GM18858 (cell line): ENCODE results near the gene NFIC.
"Not testable (repeated sequence)": the region's sequence is repeated elsewhere in the genome, so short reads cannot be mapped to it uniquely, and the experiment has no call there.

Experiments used
- ATAC-seq: cut with Tn5 transposase; IDR thresholded peaks from one replicate; pipeline ENCODE4 v1.9.1; 2021; ENCODE audit not compliant: unreplicated experiment

The NFIC gene

DNA sequence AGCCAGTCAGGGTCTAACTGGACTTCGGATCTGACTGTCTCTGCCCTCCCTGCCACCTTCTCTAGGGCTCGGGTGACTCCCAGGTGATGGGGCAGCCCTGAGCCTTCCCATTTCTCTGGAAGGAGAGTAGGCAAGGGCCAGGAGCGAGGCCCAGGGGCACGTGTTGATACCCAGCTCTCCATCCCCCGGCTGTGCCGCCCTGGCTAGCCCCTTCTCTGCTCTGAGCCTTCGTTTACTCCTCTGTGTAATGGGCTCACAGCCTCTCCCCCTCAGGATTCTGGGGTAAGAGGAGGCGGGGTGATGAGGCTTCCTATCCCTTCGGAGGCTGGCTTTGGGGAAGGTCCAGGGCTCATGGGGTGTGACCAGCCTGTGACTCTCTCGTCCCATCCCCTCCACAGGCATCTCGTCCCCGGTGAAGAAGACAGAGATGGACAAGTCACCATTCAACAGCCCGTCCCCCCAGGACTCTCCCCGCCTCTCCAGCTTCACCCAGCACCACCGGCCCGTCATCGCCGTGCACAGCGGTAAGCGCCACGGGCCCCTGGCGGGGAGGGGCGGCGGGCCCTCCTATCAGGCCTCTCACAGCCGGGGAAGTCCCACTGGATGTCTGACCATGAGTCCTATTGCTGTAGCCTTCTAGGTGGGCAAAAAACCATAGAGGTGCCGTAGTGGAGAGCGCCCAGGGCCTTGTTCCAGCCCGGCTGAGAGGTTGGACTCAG is 82.4 kb downstream of the NFIC start:
- ATAC-seq = no peak

DNA sequence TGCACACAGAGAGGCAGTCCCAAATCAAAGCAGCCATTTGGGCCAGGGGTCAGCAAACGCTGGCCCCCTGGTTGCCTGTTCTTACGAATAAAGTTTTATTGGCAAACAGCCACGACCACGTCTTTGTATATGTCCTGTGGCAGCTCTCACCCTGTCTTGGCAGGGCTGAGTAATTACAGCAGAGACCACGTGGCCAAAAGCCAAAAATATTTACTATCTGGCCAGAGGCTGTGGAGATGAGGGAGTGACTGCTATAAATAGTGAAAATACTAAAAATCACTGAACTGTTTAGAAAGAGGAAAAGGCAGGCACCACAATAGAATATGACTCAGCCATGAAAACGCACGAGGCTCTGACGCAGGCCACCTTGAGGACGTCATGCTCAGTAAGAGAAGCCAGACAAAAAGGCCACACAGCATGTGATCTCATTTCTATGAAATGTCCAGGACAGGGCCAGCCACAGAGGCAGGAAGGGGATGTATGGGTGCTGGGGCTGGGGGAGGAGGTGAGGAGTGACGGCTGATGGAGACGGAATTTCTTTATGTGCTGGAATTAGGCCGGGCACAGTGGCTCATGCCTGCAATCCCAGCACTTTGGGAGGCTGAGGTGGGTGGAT is 84.5 kb downstream of the NFIC start:
- ATAC-seq = no peak

DNA sequence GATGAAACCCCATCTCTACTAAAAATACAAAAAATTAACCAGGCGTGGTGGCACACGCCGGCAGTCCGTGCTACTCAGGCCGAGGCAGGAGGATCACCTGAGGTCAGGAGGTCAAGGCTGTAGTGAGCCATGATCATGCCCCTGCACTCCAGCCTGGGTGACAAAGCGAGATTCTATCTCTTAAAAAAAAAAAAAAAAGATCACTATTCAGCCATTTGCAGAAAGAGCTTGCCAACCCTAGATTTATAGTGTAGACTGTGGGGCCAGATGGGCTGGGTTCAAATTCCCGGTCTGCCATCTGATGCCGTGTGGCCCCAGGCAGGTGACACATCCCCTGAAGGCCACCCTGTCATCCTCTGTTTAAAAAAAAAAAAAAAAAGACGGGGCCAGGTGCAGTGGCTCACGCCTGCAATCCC is 85.1 kb downstream of the NFIC start:
- ATAC-seq = no peak

DNA sequence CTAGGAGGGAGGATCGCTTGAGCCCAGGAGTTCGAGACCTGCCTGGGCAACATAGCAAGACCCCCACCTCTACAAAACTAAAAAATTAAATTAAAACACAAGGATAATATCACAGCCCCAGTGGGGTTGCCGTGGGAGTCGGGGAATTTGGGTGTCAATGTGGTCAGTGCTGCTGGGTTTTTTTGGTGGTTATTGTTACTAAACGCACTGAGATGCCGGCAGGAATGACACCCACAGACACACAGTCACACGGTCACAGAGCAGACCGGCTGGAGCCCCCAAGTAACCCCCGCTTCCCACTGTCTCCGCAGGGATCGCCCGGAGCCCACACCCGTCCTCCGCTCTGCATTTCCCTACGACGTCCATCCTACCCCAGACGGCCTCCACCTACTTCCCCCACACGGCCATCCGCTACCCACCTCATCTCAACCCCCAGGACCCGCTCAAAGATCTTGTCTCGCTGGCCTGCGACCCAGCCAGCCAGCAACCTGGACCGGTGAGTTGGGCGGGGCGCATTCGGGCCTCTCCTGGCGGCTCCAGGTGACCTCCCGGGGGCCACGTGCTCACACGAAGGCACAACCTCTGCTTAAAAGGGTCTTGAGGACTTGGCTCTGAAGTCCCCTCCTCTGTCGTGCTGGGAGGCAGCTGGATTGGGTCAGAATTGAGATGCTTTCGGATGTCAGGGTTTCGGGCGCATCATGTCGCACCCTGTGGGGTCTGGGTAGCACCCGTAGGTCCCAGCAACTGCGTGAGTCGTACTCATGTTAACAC is 86.0 kb downstream of the NFIC start:
- ATAC-seq = no peak

DNA sequence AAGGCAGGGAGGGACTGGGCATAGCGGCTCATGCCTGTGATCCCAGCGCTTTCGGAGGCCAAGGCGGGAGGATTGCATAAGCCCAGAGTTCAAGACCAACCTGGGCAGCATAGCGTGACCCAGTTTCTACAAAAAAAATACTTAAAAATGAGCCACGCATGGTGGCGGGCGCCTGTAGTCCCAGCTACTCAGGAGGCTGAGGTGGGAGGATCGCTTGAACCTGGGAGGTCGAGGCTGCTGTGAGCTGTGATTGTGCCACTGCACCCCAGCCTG is 86.5 kb downstream of the NFIC start:
- not testable (repeated sequence) for ATAC-seq

DNA sequence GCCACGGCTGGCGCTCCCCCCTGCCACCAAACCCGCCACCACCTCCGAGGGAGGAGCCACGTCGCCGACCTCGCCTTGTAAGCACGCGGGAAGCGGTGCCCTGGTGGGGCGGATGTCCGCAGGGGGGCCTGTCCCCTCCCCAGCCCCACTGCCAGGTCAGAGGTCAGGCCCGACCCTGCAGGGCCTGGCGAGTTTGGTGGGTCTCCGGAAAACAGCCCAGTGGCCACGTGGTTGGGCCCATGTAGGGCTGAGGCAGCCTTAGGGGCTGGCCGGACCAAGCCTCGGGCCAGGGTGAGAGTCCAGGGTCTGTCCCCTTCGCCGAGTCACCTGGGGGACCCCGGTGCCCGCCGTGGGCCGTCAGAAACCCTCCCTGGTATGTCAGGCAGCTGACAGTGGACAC is 87.5 kb downstream of the NFIC start:
- ATAC-seq = no peak

DNA sequence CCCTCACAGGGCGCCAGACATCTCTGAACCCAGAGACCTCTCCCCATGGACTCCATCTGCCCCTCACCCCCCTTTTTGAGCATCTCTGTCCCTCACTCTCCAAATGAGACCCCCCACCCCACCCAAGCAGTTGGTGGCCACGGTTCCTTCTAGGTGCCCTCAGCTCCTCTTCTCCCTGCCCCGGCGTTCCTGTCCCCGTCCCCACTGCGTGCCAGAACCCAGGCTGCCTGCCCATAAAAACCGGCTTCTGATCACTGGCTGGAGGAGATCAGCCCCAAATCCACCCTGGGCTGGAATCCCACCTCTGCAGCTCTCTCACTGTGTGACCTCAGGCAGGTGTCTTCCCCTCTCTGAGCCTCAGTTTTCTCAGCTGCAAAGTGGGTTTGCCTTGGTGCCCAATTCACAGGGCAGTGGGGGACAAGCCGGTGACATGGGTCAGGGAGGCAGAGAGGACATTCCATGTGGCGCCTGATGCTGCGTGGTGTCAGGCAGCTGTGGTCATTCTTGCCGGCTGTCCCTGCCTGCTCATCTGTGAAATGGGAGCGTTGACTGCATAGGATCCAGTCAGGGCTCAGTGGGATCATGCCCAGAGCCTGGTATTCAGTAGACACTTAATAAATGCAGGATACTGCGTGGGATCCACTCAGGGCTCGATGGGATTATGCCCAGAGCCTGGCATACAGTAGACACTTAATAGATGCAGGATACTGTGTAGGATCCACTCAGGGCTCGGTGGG is 88.4 kb downstream of the NFIC start:
- no peak for ATAC-seq

DNA sequence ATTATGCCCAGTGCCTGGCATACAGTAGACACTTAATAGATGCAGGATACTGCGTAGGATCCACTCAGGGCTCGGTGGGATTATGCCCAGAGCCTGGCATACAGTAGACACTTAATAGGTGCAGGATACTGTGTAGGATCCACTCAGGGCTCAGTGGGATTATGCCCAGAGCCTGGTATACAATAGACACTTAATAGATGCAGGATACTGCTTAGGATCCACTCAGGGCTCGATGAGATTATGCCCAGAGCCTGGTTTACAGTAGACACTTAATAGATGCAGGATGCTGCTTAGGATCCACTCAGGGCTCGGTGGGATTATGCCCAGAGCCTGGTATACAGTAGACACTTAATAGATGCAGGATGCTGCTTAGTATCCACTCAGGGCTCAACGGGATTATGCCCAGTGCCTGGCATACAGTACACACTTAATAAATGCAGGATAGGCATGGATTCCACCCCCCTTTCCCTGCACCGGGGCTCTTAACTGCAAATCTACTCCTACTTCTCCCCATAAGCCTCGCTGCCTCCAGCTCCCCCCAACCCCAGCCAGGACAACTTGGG is 89.1 kb downstream of the NFIC start:
- no peak for ATAC-seq

DNA sequence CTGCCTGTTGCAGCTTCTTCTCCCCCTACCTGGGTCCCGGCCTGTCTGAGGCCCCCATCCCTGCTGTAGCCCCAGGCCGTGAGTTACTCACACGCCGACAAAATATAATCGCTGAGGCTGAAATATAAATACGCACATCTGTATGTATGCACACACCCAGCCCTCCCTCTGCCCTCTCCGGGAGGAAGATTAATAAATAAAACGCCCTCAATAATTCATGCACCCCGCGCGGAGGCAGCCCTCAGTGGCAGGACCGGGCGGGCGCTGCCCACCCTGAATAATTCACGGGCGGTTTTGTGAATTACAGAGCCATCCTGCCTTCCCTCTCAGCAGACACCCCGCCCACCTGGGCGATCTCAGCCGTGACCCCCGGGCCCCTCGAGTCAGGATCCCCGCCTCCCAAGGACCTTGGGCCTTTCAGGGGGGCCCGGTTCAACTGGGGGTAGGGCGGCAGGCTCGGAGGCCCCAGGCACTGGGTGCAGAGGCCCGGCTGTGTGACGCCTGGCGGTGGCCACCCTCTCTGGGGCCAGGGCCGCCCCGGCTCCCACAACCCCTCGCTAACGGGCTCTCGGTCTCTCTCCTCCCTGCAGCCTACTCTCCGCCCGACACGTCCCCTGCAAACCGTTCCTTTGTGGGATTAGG is 89.7 kb downstream of the NFIC start:
- ATAC-seq = no peak

DNA sequence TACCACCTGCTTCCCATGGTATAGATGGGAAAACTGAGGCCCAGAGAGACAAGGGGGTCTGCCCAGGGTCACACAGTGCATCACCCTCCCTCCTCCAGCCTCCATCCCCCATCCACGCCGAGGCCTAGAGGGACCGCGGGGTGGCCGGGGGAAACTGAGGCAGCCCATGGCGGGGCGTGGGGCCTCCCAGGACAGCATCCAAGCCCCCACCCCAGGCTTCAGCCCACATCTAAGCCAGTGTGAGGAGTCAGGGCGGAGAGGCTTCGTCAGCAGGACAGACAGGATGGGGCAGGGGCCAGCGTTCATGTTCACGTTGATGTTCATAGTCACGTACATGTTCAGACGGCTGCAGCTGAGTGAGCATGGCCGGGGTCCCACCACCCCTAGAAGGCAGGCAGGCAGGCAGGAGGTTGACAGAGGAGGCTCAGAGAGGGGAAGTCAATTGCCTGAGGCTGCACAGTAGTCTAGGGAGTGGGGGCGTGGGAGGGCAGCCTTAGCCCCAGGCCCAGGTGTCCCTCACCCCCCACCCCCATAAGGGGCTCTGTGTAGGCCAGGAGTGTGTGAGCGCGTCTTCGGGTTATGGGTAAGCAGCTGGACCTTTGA is 90.6 kb downstream of the NFIC start:
- ATAC-seq = no peak

DNA sequence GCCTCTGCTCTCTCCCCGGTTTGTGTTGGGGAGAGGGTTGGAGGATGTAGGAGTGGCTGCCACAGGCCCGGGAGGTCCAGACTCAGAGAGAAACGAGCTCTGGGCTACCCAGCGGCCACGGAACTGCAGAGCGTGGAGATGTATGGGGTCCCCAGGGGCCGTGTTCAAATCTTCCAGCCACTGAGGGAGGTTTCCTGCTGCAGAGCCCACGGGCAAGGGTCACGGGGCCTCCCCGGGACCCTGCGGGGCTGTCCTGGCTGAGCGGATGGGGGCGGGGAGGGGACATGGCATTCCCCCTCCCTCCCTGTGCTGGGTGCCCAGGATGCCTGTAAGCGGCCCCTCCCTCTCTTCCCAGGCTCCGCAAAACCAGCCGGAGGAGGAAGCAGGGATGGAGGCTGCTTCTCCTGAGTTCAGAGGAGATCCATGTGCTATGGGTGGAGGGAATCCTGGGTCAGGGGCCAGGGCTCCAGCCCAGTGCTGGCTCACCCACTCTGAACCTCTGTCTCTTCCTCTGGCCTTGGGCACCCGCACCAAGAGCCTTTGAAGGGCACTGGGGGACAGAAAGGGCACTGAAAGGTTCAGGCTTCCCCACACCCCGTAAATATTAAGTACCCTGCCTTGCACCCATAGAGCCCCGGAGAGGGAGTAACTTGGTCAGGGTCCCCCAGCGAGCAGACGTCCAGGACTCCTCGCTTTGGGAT is 91.3 kb downstream of the NFIC start:
- ATAC-seq = no peak

DNA sequence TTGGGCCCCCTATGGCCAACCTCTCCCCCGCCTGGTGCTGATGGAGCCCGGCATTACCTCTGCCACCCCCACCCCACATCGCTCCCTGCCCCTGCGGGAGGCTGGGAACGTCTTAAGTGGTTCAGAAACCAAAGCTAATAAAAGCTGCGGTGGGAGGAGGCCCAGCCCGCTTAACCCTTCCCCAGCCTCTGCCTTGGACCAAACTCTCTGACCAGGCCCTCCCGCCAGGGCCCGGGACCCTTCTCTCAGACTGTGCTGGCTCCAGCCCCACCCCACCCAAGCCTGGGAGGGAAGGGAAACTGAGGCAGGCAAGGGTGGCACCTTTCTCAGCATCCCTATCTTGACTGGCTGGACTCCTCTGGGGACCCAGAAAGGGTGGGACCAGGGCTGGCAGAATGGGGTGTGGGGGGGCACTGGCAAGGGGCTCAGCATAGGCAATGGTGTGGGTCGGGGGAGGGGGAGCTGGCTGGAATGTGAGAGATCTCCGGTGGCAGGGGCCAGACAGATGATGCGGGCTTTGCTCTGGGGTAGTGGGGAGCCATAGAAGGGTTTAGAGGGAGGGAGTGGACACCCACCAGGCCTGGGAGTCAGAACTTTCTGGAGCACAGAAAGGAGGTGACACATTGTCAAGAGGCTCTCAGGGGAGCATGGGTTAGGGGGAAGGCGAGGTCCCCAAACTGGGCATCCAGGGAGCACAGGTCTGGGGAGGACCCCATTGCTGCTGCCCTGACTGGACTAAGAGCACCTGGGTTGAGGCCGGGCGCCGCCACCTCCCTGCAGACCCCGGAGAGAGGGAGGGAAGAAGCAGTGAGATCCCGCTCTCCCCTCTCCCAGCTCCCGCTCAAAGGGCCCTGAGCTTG is 92.1 kb downstream of the NFIC start:
- ATAC-seq = no peak

DNA sequence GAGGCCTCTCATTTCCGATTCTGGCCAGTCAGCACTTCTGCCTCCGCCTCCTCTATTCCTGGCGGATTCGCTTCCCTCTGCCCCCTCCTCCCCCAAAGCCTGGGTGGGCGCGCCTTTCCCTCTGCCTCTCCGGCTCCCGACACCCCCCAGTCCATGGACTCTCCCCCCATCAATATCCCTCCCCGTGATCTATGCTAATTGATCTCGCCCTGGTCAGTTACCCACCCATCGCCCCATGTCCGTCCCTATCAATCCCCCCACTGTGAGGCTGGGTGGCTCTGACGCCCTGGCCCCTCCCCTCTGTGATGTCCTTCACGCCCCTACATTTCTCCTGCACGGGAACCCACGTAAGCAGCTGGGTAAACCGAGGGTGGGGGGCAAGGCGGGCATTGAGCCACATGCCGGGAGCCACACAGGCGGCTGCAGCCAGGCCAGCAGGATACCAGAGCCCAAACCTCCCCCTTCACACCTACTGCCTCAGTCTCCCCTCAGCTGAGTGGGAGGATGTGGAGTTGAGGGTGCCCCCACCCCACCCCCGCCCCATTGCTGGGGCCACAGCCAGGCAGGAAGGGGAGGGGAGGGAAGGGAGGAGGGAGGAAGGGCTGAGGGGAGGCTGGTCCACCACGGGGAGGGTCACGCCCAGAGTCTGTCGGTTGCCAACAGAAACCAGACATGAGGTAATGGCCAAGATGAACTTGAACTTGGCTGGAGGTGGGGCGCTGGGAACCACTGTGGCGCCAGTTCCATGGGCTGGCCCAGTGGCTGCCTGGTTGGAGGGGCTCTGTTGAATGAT is 92.9 kb downstream of the NFIC start:
- no peak for ATAC-seq

DNA sequence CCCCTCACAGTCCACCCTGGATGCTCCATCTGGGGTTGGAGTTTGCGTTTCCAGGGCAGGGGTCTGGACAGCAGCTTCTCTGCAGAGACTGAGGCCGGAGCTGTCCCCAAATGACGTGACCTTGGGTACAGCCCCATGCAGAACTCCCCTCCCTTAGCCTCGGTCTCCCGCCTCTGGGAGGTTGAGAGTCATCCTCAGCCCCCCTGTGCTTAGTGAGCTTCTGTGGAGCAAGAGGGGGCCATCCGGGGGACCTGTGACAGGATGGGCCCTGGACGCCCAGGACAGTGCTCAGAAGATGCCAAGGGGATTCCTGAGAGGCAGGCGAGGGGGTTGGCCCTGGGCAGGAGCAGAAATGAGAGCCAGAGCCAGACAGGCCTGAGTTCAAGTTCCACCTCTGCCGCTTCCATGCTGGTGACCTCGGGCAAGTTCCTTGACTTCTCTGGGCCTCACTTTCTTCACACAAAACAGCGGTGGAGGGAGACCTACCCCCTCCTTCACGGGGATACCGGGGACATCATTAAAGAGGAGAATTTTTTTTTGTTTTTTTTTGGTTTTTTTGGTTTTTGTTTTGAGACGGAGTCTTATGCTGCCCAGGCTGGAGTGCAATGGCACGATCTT is 93.7 kb downstream of the NFIC start:
- ATAC-seq = no peak

DNA sequence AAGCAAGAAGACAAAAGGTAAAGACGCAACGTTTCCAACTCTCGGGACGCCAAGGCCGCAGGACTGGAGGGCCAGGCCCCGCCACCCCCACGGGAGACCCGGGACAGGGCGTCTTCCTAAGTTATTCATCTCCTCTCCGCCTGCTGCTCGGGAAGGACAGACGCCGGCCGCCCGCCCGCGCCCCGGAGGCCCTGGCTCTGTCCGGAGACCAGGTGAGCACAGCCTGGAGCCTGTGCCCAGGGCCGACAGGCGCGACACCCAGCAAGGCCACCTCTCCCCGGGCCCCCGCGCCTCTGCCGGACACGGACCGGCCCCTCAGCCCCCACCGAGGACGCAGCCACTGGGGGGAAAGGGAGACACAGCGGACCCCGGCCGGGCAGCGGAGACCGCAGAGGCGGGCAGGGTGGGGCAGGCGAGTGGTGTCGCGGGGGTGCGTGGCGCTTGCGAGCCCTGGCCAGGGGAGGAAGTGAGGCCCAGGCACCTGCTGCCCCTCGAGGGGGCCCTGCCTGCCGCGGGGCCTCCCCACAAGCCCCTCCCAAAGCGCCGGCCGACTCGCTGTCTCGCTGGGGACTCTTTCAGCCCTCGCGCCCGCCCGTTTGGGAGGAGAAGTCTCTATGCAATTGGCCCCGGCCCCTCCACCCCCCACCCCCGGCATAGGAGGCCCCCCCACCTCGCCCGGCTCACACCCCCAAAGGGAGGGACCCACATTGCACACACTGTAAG is 96.8 kb downstream of the NFIC start:
- no peak for ATAC-seq

DNA sequence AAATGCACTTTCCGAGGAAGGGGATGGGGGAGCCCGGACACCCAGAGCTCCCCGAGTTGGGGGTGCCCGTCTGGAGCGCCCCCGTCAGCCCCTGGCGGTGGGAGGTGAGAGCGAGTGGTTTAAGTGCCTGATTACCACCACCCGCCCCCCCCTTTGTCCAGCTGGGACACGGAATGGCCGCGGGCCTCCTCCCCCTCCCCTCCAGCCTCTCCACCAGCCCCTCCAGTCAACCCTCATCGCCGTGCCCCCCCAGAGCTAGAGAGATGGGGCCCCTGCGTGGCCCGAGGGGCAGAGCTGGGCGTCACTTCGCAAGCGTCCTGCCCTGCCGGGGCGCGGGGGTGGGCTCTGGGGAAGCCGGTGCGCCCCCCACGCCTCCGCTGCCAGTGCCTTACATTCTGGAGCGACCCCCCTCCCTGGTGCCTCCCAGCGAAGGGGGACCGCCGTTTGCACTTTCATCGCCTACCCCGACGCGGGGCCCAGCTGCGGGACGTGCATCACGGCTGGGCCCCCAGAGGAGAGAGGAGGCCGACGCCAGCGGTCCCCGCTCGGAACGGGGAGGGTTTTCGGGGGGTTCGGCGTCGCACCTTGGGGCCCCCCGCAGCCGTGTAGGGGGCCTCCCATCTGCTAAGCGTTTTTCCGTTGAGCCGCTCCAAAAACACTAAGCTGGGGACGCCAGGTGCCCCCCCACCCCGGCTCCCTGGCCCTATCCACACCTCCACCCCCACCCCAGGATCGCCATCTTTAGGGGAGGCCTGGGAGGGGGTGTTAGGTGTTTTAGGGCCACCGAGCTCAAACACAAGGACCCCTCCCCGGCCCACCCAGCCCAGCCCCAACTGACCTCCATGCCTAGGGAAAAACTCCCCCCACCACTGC is 97.6 kb downstream of the NFIC start:
- ATAC-seq = no peak
